Testis (tissue), 2 donors: ENCODE results near the gene KMT5B.

Source experiments
- POLR2A ChIP-seq: fragments of 450-650 bp; IDR thresholded peaks from one replicate; pipeline ENCODE4 v1.6.1; 2017; ENCODE audit warnings: antibody characterized with exemption, mild to moderate bottlenecking, moderate library complexity
- TF ChIP-seq, protein P1 (sequence below), 3 experiments: fragments of 450-650 bp in 2 of 3; fragments of 200-600 bp in 1 of 3; sonication (generic) in 1 of 3; IDR thresholded peaks; one replicate each; pipeline ENCODE4 v1.5.1; 2016 to 2019; ENCODE audit warnings: antibody characterized with exemption in 3 of 3, mild to moderate bottlenecking in 2 of 3, moderate library complexity in 1 of 3

DNA sequence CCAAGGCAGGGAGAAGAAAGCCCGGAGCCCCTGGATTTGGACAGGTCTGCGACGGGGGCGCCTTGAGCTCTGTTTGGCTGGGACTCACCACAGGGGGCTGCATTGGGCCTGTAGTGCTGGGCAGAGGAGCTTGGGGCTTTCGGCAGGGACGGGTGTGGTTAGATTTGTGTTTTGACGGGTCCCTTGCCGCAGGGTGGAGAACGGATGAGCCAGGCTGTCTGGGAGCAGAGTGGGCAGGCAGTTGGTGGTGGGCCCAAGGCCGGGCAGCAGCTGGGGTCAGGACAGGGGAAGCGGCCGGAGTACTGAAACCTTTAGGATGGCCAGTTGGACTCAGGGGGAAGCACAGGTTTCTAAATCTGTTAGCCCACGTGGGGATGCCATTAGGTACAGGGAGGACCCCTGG lies 45.3 kb upstream of the KMT5B start:
- TF ChIP-seq, protein P1, sequence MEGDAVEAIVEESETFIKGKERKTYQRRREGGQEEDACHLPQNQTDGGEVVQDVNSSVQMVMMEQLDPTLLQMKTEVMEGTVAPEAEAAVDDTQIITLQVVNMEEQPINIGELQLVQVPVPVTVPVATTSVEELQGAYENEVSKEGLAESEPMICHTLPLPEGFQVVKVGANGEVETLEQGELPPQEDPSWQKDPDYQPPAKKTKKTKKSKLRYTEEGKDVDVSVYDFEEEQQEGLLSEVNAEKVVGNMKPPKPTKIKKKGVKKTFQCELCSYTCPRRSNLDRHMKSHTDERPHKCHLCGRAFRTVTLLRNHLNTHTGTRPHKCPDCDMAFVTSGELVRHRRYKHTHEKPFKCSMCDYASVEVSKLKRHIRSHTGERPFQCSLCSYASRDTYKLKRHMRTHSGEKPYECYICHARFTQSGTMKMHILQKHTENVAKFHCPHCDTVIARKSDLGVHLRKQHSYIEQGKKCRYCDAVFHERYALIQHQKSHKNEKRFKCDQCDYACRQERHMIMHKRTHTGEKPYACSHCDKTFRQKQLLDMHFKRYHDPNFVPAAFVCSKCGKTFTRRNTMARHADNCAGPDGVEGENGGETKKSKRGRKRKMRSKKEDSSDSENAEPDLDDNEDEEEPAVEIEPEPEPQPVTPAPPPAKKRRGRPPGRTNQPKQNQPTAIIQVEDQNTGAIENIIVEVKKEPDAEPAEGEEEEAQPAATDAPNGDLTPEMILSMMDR (IDR thresholded peaks at IDR 0.05) = no peak
- TF ChIP-seq POLR2A = no peak
